ENCODE results near the gene SPATA6L.
"Not testable (repeated sequence)": the region's sequence is repeated elsewhere in the genome, so short reads cannot be mapped to it uniquely, and the experiment has no call there.

DNA sequence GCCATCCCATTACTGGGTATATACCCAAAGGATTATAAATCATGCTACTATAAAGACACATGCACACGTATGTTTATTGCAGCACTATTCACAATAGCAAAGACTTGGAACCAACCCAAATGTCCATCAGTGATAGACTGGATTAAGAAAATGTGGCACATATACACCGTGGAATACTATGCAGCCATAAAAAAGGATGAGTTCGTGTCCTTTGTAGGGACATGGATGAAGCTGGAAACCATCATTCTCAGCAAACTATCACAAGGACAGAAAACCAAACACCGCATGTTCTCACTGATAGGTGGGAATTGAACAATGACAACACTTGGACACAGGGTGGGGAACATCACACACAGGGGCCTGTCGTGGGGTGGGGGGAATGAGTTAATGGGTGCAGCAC, 5.6 kb downstream of the SPATA6L start:
- not testable (repeated sequence) for TF ChIP-seq CTCF, POLR2A (IDR thresholded peaks at IDR 0.05)
